ENCODE measurements around the gene TBC1D22A.
A peak's percentile ranks its signal among the peaks of the same experiment; 100 is the strongest.
"Not testable (repeated sequence)": the region's sequence is repeated elsewhere in the genome, so short reads cannot be mapped to it uniquely, and the experiment has no call there.

Gene TBC1D22A

DNA sequence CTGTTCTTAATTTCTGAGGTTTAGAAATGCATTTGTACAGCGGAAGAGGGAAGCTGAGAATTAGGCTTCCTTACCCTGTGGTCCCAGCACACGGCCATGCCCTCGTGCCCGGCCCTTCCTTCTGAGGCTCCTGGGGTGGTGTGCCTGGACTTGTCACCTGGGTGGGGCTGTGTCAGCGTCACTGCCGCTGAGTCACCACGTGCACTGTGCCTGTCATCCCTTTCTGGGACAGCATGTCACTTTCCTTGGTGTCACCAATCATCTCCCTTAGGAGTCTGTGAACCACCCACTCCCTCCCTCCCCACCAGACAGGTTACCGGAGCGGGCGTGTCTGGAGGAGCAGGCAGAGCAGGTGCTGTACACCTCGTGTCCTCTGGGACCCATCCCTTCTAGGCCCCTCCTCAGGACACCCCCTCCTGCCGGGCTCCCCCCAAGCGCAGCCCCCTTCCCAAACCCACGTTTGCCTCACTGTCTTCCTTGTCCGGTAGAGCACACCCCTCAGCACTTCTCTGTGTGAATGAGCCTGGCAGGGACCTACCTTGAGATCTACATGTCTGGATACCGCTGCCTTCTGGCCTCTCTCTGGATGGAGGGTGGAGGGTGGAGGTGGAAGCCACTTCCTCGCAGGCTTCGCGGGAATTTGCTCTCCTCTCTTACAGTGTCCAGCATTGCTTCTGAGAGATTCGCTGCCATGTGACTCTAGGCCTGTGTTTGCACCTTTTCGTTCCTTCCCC lies 367.6 kb downstream of the TBC1D22A start:
- peak in 1 of 2 donors; percentile 14 for DNase-seq

DNA sequence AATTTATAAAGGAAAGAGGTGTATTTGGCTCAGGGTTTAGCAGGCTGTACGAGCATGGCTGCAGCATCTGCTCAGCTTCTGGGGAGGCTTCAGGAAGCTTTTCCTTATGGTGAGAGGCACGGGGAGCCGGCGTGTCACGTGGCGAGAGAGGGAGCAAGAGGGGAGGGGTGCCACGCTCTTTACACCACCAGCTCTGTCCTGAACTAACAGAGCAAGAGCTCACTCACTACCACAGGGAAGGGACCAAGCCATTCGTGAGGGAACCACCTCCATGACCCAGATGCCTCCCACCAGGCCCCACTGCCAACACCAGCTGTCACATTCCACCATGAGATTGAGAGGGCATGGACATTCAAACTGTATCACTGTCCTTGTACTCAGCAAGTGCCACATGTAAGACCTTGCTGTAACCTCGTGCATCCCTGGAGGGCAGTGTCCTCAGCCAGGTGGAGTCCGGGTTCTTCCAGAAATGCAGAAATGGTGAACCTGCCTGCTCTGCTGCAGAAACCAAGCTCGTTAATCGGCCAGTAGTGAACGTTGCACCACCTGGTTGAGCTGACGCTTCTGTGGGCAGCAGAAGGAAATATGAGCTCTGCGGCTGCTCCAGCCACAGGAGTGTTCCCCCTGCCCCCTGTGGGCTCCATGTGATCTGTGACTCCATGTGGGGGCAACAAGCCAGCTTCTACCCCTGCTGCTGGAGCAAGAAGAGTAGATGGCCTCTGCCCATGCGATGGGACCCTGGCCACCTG lies 368.6 kb downstream of the TBC1D22A start:
- no peak for DNase-seq

DNA sequence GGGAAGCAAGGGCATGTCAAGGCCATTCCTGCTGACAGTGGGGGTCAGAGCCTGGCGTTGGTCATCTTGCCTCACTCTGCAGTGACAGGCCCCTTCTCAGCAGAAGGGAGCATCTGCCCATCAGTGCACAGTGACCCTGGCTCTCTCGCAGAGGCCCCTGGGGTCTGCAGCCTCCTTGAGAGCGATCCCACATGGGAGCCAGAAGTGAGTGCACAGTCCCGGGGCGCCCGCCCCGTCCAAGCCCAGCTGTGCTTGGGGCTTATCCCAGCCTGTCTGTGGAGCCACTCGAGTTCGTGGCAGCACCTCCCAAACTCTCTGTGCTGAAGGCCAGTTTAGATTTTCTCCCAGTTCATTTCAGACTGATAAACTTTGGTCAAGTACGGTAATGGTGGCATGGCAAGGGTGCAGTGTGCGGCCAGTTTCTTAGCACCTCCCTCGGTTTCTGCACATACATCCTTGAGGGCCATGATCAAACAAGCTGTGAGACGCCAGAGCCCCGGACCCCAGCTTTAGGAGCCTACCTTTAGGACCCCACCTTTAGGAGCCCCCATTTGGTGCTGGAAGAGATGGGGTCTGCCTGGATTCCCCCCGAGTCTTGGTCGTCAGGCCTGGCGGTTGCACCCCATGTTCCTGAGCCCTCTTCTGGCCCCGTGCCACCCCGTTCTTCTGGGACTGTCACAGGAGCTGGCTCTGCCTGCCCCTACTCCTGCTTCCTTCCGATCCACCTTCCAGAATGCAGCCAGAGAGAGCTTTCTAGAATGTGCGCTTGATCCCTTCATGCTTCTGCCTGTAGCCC lies 369.4 kb downstream of the TBC1D22A start:
- no peak for DNase-seq

DNA sequence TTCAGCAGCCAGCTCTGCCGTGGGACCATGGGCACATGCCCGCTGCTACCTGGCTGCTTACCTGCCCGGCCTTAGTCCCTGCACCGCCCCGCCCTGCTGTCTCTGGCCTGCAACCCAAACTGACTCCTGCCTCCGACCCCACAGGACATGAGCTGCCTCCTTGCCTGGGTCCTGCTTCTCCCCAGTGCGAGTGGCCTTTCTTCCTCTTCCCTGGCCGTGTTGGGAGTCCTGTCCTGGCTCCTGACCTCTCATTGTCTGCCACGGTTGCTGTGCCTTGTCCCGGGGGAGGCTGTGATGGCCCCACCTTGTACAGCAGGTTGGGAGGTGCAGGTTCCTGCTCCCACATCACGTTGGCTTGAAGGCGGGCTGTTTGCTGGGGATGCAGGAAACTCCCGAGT lies 370.0 kb downstream of the TBC1D22A start:
- no peak for DNase-seq

DNA sequence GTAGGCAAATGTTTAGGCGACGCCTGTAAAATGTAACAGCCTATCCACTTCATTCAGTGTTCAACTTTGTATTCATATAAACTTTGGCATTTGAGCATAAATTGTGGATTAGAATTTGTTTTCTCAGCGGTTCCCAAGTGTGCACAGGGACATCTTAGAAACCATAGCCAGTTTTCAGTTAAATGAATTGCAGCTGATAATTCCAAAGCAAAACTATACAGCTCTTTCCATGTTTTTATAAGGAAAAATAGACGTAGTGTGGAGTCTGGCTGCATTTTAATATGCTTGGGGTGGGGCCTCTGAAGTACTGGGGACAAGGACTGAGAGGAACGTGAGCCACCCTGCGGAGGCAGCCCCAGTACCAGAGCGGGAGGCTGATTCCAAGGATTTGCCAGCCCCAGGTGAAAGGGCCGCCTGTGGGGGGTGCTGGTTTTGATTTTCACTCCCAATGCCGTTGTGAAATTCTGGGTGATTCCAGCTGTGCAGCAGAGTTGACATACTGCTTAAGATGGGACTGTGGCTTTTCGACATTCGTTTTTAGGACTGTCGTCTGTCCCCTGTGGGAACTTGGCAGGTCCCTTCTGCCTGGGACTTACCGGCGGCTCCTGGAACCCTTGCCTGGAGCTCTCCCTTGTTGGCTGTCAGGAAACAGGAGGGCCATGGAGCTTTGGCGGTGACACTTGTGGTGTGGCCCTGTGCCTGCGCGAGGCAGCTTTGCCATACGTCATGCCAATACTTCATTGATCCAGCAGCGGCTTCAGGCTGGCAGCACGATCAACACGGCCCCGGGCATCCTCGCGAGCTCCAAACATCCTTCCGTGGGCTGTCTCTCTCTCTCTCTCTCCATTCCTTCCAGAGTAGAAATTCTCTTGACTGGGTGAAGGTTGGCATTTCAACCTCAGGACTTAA lies 370.9 kb downstream of the TBC1D22A start:
- DNase-seq = no peak

DNA sequence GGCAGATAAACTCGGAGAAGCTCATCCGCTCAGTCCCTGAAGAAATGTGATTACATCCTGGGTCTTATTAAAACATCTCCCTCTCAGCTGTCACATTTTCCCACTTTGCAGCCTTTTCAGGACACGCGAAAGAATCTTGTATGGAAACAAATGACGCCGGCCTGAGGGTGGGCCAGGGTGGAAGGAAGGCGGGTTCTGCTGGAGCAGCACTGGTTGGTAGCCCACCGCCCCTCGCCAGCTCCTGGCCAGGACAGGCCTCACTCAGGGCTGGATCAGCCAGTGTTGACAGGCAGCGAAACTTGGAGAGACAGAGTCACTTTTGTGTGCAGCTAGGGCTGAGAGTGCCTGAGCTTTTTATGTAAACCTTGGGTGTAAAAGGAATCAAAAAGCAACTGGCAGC lies 371.8 kb downstream of the TBC1D22A start:
- no peak for DNase-seq

DNA sequence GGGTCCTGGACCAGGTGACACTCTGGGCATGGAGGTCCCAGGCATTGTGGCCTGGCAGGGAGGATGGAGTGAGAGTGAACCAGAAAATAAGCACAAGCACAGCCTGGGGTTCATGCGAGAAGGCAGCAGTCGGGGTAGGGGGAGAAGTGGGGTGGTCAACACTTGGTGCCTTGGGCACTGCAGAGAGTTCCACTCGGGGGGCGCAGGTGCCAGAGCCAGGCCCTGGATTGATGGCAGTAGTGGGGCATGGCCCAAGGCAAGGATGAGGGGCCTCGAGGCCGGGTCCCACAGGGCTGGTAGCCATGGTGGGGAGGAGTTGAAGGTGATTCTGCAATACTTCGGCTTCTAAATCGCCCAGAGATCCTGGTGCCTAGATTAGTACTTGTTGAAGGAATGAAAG lies 372.9 kb downstream of the TBC1D22A start:
- no peak for DNase-seq

DNA sequence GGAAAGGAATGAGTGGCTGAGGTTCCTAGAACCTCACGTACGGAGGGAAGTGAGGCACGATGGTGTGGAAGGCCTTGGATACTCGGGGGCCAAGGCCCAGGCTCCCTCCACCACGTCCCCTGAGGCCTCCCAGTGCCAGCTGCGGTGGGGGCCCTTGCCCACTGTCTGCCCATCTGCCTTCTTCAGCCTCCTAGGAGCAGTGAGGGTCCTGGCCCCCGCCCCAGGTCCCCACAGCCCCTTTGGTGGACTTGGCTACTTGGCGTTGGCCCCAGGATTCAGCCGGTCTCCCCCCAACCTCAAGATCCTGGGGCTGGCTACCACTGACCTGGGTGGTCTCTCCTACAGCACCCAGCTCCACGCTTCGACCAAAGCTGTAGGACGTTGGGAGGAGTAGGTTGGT lies 373.6 kb downstream of the TBC1D22A start:
- no peak for DNase-seq

DNA sequence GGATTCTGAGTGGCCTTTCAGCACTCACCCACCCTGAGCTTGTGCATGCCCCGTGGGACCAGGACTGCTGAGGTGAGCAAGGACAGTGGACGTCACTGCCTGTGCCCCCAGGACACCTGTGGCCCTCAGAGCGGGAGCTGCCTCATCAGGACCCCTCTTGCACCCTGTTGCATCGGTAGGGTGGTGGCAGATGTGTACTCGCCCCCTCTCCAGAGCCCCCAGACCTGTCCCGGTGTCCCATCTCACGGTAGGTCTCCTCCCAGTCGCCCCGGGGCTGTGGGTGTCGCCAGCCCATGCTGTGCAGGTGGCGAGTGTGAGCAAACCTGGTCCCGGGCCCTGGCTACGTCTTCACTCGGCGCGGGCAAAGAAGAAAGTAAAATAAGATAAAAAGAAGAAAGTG lies 374.2 kb downstream of the TBC1D22A start:
- DNase-seq = no peak

DNA sequence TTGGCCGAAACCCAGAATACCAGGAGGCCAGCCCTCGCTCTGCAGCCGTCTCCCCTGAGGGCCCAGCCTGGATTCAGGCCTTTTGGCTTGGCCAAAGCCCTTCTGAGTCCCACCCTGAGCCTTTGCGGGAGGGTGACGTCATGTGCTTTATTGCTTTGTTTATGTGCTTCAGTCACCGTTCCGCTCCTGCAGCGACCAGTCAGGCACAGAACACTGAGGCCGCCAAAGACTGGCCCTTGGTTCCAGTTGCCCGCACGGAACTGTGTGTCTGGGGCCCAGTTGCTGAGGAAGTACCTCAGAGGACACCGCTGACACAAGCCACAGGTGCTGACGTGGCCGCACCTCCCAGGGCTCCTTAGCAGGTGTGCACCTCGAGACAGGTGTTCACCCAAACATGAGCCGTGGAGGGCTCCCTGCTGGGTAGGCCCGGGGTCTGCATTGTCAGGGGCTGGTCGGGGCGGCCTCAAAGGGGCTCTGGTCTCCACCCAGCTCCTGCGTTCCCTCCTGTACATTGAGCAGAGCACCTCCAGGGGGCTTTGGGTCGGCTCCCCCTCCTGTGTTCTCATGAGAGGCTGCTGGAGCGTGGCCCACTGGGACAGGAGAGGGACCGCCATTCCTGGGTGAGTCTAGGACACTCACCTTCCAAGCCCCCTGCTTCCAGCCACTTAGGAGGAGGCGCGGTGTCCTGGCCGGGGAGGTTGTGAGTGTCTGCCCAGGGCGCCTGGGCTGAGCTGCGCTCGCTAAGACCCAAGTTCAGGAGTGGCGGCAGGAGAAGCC lies 376.8 kb downstream of the TBC1D22A start:
- DNase-seq = no peak

DNA sequence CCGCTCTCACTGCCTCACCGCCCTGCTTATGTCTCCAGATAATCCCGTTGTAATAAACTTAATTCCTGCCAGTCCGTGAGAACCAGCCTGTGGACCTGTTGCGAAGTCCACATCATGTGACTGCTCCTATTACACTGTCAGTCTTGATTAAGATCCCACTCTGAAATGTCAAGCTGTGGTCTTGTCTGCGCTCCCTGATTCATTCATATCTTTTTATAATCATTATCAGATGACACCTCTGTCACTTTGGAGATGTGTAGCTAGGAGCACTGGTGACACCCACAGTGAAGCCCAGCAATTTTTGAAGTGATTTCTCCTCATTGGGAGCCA lies 377.3 kb downstream of the TBC1D22A start:
- no peak for DNase-seq

DNA sequence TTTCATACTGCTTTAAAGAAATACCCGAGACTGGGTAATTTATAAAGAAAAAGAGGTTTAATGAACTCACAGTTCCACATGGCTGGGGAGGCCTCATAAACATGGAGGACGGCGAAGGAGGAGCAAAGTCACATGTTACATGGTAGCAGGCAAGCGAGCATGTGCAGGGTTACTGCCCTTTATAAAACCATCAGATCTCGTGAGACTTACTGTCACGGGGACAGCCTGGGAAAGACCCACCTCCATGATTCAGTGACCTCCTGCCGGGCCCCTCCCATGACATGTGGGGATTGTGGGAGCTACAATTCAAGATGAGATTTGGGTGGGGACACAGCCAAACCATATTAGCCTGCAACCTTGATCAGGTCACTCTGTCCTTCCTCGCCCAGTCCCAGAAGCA lies 378.5 kb downstream of the TBC1D22A start:
- DNase-seq = not testable (repeated sequence)

DNA sequence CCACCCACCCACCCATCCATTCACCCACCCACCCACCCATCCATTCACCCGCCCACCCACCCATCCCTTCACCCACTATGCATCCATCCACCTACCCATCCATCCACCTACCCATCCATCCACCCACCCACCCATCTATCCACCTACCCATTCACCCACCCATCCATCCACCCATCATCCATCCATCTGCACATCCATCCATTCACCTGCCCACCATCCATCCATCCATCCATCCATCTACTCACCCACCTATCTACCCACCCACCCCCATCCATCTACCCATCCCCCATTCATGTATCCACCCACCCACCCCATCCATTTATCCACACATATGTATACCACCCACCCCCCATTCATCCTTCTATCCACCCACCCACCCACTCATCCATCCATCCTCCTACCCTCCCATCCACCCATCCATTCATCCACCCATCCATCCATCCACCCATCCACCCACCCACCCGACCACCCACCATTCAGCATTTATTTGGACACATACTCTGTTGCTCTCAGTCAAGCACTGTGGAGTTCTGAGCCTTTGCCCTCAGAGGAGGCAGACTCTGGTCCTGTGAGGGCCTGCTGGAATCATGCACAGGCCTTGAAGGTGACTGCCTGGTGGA lies 380.1 kb downstream of the TBC1D22A start:
- DNase-seq = no peak

DNA sequence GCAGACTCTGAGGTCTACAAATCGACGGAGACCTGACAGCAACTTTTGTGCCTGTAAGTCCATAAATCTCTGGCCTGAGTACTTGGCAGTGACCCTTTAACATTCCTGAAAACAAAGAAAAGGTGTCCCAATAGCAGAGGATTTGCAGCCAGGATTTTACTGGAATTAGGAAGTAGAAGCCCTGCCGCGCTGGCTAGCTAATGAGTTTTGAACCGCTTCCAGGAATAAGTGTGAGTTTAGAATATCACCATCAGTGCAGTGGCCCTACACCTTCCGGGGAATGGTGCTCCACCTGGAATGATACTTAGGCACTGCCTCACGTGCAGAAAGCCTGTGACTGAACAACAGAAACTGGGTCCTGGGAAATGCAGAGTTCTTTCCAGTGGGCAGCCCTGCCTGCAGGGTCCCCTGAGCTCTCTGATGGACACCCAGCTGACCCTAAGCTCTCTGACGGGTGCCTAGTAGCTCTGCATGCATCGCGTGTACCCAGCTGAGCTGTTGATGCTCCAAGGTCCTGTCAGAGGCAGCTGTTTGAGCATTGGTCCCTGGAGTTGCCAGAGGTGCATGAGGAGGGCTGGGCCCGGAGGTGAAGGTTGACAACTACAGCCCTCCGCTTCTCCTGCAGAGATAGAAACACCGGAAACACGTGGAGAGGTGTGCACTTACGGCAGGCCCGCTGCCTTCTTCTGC lies 380.9 kb downstream of the TBC1D22A start:
- no peak for DNase-seq

DNA sequence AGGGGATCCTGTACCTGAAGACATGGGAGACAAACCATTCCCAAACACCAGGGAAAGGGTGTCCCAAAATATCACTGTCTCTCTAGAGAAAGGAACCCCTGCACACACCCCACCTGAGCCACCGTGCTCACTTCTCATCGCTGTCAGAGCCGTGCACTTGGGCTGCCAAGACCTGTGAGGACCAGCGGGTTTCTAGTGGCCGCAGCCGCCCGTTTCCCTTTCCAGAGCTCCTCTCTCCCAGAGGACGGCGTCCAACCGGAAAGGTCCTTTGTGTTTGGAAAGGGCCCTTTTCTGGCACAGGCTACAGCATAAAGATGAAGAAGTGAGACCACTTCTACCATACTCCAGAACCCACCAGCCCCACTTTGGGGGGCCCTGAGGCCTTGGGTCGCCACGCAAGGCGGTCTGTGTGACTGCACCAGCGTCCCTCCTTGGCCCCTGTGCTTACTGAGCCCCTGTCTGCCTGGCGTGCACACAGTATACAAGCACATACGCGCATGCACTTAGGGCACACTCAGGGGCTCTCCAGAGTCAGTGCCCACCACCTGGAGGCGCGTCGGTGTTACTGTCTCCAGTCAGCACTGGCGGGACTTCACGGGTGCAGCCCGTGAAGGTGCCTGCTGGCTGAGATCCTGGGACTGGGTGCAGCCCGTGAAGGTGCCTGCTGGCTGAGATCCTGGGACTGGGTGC lies 381.8 kb downstream of the TBC1D22A start:
- no peak for DNase-seq

DNA sequence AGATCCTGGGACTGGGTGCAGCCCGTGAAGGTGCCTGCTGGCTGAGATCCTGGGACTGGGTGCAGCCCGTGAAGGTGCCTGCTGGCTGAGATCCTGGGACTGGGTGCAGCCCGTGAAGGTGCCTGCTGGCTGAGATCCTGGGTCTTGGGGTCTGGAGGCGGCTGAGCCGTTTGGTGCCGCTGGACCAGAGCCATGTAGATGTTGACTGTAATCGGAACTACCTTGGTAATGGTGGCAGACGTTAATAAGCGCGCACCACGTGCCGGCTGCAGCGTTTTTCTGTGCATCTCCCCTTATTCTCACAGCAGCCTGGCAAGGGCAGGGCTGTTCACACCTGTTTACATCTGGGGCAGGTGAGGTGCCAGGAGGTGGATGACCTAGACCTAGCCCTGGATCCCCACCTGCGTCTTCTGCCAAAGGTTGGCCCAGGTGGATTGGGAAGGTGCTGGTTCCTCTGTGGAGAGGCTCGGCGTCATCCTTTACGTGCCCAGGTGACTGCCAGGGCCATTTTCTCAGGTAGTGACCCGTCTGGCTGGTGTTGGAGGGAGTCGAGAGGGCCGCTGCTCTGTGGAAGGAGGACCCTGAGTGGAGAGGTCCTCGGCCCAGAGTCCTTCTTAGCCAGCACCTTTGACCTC lies 382.5 kb downstream of the TBC1D22A start:
- DNase-seq = no peak

DNA sequence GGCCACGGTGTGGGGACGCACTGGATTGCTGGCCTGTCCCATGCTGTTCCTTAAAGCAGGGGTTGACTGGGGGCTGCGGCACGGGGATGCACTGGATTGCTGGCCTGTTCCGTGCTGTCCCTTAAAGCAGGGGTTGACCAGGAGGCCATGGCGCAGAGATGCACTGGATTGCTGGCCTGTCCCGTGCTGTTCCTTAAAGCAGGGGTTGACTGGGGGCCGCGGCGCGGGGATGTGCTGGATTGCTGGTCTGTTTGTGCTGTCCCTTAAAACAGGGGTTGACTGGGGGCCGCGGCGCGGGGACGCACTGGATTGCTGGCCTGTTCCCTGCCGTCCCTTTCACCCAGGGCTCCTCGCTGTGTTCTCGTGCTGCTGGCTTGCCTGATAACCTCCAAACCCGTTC lies 383.4 kb downstream of the TBC1D22A start:
- DNase-seq = no peak

DNA sequence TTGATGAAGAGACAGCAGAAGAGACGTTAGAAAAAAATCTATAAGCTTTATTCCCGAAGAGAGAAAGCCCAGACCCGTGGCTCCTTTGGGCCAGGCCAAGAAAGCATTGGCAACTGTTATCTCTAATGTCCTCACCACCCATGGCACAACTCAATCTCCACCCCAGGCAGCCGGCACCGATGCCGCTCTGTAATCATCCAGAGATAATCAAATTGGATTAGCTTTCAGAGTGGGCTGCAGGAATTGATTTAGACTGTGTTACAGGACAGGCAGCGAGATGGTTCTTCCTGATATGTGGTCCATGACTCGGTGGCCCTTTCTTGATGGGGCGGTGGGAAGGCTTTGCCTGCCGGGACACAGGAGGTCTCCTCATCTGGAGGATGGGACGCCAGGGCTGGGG lies 383.9 kb downstream of the TBC1D22A start:
- no peak for DNase-seq

DNA sequence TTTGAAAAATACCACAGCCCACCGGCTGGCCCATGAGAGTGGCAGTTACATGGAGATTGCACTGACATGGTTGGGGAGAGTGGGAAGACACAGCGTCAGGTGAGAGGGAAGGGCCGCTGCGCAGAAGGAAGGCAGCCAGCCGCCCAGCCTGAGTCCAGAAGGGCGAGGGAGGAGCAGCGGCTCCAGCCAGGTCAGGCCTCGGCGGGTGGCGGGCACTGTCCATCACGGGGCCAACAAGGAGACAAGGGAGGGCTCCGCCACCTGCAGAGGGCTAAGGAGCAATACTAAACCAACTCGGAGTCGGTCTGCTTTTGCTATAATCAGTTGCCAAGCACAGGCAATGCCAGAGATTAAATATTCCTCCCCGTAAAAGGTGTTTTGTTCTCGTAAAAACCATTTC lies 384.5 kb downstream of the TBC1D22A start:
- DNase-seq = no peak

DNA sequence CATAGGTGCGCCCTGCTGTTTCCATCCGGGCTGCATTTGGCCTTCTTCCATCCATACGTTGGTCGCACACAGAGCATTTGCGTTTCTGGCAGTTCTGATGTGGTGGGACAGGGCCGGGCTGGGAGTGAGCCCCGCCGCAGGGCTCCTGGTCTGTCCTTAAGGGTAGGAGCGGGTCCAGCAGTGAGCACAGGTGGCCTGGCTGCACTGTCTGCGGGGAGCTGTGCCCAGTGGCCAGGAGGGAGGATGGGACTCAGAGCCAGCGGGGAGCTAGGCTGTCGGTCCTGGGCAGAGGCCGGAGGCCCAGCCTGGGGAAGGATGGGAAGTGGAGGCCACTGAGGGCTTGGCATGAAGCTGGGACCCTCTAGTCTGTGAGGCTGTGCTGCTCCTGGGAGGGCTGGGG lies 385.1 kb downstream of the TBC1D22A start:
- no peak for DNase-seq

Data from CD4-positive, alpha-beta T cell treated with Interferon alpha-2 for 1 hour (primary cell).